Type B pancreatic cell (in vitro differentiated cells): ENCODE results near the gene ATG4C. TPM values are rescaled to one million over a fixed set of nuclear protein-coding genes. Genes with fewer than 3 reads are reported as not detected.

Source experiments
- DNase-seq: peaks from one replicate; pipeline ENCODE4 v3.0.0; 2021; ENCODE audit warnings: mixed read lengths; ENCODE audit not compliant: unreplicated experiment; ENCODE audit errors: extremely low spot score
- H3K27ac Mint-ChIP-seq: 2 replicates; pipeline ENCODE4 v1.8.0; 2021; ENCODE audit warnings: mild to moderate bottlenecking, mixed read lengths
- H3K27me3 Mint-ChIP-seq: 2 replicates; pipeline ENCODE4 v1.8.0; 2021; ENCODE audit warnings: mixed read lengths
- H3K36me3 Mint-ChIP-seq: 2 replicates; pipeline ENCODE4 v1.8.0; 2021; ENCODE audit warnings: mixed read lengths
- H3K4me1 Mint-ChIP-seq: one replicate; pipeline ENCODE4 v1.8.0; 2021; ENCODE audit warnings: mixed read lengths; ENCODE audit not compliant: unreplicated experiment
- H3K4me3 Mint-ChIP-seq: 2 replicates; pipeline ENCODE4 v1.8.0; 2021; ENCODE audit warnings: mild to moderate bottlenecking, mixed read lengths
- H3K9me3 Mint-ChIP-seq: 2 replicates; pipeline ENCODE4 v1.8.0; 2021; ENCODE audit warnings: mixed read lengths
- total RNA-seq: library from RNA; stranded (reverse); gene quantifications from 2 replicates; pipeline ENCODE4 v1.2.1, GENCODE V29; 2021; ENCODE audit warnings: low replicate concordance
- TF ChIP-seq, protein P1 (sequence below): fragments of 200-600 bp; sonication (generic); conservative IDR thresholded peaks from 2 replicates; pipeline ENCODE4 v1.5.0; 2021; ENCODE audit warnings: antibody characterized with exemption, mild to moderate bottlenecking

Gene ATG4C
- total RNA-seq, 1 donor from 2014 or later = 13.4 TPM

DNA sequence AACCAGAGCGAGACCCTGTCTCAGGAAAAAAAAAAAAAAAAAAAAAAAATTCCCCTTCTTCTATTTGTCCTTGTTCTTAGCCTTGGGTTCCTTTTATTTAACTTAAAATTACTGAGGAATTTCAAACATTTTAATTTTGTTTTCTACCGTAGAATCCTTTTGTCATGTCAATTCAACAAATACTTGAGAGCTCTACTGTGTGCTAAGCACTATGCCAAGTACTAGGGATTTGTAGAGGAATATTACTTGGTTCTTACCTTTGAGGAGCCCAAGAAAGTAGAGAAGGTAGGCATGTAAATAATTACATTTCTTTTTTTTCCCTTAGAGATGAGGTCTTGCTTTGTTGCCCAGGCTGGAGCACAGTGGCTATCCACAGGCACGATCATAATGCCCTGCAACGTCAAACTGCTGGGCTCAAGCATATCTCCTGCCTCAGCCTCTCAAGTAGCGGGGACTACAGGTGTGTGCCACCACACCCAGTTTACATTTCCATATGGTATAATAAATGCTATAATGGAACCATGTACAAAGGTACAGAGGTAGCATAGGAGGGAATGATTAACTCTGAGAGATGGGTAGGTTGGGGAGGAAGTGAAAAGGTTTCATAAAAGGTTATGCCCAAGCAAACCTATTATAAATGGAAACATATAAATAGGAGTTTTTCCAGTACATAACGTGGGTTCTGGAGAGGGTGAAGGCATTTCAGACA is 104.0 kb downstream of the ATG4C start:
- Mint-ChIP-seq H3K27me3 (peaks cover 38% of the 10 kb centered on the region), H3K9me3 (no peaks in the 10 kb centered on the region), H3K4me1 (peaks cover 7% of the 10 kb centered on the region), H3K4me3 (no peak overlapping the region), H3K27ac (no peak overlapping the region), H3K36me3 (no peaks in the 10 kb centered on the region)
- TF ChIP-seq, protein P1, sequence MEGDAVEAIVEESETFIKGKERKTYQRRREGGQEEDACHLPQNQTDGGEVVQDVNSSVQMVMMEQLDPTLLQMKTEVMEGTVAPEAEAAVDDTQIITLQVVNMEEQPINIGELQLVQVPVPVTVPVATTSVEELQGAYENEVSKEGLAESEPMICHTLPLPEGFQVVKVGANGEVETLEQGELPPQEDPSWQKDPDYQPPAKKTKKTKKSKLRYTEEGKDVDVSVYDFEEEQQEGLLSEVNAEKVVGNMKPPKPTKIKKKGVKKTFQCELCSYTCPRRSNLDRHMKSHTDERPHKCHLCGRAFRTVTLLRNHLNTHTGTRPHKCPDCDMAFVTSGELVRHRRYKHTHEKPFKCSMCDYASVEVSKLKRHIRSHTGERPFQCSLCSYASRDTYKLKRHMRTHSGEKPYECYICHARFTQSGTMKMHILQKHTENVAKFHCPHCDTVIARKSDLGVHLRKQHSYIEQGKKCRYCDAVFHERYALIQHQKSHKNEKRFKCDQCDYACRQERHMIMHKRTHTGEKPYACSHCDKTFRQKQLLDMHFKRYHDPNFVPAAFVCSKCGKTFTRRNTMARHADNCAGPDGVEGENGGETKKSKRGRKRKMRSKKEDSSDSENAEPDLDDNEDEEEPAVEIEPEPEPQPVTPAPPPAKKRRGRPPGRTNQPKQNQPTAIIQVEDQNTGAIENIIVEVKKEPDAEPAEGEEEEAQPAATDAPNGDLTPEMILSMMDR = no peak
- no peak for DNase-seq

DNA sequence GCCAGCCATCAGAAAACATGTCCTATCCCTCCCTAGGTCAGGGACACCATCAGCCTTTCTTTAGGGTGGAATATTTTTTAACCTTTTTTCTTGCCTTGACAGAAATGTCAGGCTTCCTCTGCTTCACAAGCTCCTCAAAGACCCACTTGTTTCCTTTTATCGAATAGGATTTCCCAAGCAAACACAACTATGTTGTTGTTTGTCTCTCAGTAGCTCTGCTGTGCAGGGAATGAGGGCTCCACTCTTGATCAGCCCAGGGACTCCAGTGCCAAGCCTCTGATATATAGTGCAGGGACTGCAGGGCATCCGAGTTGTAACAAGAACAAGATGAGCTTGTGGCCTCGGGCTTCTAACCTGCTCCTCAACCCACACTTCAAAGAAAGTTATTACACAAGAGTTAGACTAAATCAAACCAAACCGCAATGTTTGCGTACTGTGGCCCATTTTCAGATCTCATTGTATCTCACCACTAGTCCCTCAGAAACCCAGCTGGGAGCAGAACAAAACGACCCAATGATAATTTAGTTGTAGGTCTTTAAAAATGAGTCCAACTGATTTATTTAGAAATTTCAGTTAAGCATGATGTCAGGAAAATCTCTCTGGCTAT is 108.1 kb downstream of the ATG4C start:
- Mint-ChIP-seq H3K4me1 (peaks cover 11% of the 10 kb centered on the region), H3K27me3 (peaks cover 25% of the 10 kb centered on the region), H3K27ac (no peak overlapping the region), H3K4me3 (no peak overlapping the region), H3K36me3 (no peaks in the 10 kb centered on the region), H3K9me3 (no peaks in the 10 kb centered on the region)
- no peak for DNase-seq
- TF ChIP-seq, protein P1 = no peak

DNA sequence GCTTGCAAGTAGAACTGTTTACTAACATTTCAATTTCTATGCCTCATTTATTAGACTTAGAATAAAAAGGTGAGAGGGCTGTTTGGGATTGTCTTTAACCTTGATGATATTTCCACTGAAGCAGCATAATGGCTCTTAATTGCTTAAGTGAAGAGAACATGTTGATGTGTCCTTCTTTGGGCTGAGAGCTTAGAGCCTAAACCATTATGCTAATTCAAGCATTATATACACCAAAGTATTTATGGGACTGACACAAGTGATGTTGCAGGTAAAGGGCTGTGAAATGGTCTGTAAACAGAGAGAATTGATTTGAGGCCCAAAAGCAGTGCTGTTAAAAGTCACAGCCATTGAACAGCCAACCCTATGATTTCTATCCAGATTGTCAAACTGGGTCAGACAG is 113.9 kb downstream of the ATG4C start:
- no peak for DNase-seq
- no peak overlapping the region for H3K27ac Mint-ChIP-seq
- H3K27me3 Mint-ChIP-seq = peaks cover 25% of the 10 kb centered on the region
- H3K4me3 Mint-ChIP-seq = no peak overlapping the region
- H3K4me1 Mint-ChIP-seq = peaks cover 5% of the 10 kb centered on the region
- H3K9me3 Mint-ChIP-seq = no peaks in the 10 kb centered on the region
- TF ChIP-seq, protein P1 = no peak
- H3K36me3 Mint-ChIP-seq = no peaks in the 10 kb centered on the region

DNA sequence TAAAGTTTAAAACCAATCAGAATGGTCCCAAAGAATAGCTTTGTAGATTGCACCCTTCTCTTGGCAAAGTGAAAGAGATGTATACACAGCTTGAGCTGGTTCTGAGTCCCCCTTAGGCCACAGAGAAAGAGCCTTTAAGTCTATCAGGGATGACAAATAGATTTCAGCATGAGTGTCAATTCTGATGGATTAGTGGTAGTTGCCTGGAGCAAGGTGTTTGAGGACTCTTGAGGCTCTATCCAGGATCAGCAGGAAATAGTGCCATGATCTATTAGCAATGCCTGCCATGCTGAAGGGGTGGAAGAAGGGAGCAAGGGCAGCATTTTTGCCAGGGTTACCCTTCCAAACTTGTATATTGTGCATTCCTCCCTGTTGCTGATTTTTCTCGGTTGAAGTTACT is 116.6 kb downstream of the ATG4C start:
- DNase-seq = no peak
- TF ChIP-seq, protein P1 = no peak

DNA sequence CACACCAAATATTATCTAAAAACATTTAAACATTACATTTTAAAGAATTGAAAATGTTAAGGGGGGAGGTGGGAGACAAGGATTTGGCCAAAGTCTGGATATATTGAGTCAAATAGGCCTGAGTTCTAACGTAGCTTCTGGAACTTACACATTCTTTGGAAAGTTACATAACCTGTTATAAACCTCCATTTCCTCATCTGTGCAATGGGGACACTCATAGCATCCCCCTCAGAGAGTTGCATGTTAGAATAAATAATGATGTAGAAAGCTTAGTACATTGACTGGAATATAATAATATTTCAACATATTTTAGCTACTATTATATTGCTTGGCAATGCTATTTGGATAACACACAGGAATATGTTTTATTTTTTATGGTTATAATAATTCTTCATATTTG is 117.7 kb downstream of the ATG4C start:
- Mint-ChIP-seq H3K36me3 (no peaks in the 10 kb centered on the region), H3K9me3 (no peaks in the 10 kb centered on the region), H3K4me3 (no peak overlapping the region), H3K27me3 (peaks cover 21% of the 10 kb centered on the region), H3K4me1 (no peaks in the 10 kb centered on the region), H3K27ac (no peak overlapping the region)
- TF ChIP-seq, protein P1 = no peak
- DNase-seq = no peak

More for the DNA sequence above, 116.6 kb downstream of the ATG4C start:
- no peaks in the 10 kb centered on the region for H3K36me3 Mint-ChIP-seq
- no peaks in the 10 kb centered on the region for H3K9me3 Mint-ChIP-seq
- H3K4me1 Mint-ChIP-seq = no peaks in the 10 kb centered on the region
- no peak overlapping the region for H3K27ac Mint-ChIP-seq
- H3K4me3 Mint-ChIP-seq = no peak overlapping the region
- H3K27me3 Mint-ChIP-seq = peaks cover 20% of the 10 kb centered on the region
